PC-9 (cell line): ENCODE results near the gene TRIM34. TPM values are rescaled to one million over a fixed set of nuclear protein-coding genes. Genes with fewer than 3 reads are reported as not detected.

Experiments
- BruUV-seq: library from RNA; stranded (reverse); fragments of 400-500 nt; replicated peaks from 2 replicates; lab custom pipeline; 2021; lab: Mats Ljungman, UMichigan
- CTCF ChIA-PET: fragments of 300-600 bp; sonication (Branson Sonifier 250); formaldehyde crosslinking; loops from one replicate; lab custom pipeline; 2022; ENCODE audit warnings: antibody characterized with exemption; lab: Charles Lee
- POLR2A ChIA-PET: fragments of 300-600 bp; sonication (Branson Sonifier 250); formaldehyde crosslinking; loops from one replicate; lab custom pipeline; 2022; ENCODE audit warnings: antibody characterized with exemption; ENCODE audit not compliant: unreplicated experiment; lab: Charles Lee
- DNase-seq, 2 experiments: peaks; one replicate each; pipeline versions ENCODE4 v3.0.0 to v3.0.0-alpha.2; 2015 to 2022; ENCODE audit warnings: mixed read lengths in 1 of 2
- H2AFZ ChIP-seq: fragments of 200-600 bp; sonication (generic); 2 replicates; pipeline ENCODE4 v1.8.1; 2017; ENCODE audit warnings: antibody characterized with exemption
- H3F3A ChIP-seq: fragments of 200-600 bp; sonication (generic); 2 replicates; pipeline ENCODE4 v1.8.1; 2017; ENCODE audit warnings: antibody characterized with exemption, mild to moderate bottlenecking, low read depth; ENCODE audit not compliant: insufficient read depth
- H3K27ac ChIP-seq: fragments of 200-600 bp; sonication (generic); 2 replicates; pipeline ENCODE4 v1.6.1; 2016; ENCODE audit warnings: mixed run types
- H3K27me3 ChIP-seq: fragments of 200-600 bp; sonication (generic); 2 replicates; pipeline ENCODE4 v1.6.1; 2016; ENCODE audit warnings: low read depth, mixed run types; ENCODE audit not compliant: insufficient read depth
- H3K36me3 ChIP-seq: fragments of 200-600 bp; sonication (generic); 2 replicates; pipeline ENCODE4 v1.6.1; 2016; ENCODE audit warnings: low read depth, mixed run types
- H3K4me1 ChIP-seq: fragments of 200-600 bp; sonication (generic); replicated peaks from 2 replicates; pipeline ENCODE4 v1.6.1; 2016; ENCODE audit warnings: mixed run types; ENCODE audit not compliant: insufficient read depth
- H3K4me2 ChIP-seq: fragments of 200-600 bp; sonication (generic); 2 replicates; pipeline ENCODE4 v1.6.1; 2017; ENCODE audit warnings: mixed run types
- H3K4me3 ChIP-seq: fragments of 200-600 bp; sonication (generic); 2 replicates; pipeline ENCODE4 v1.6.1; 2016; ENCODE audit warnings: mixed run types
- H3K79me2 ChIP-seq: fragments of 200-600 bp; sonication (generic); 2 replicates; pipeline ENCODE4 v1.6.1; 2017; ENCODE audit warnings: low read depth, mixed run types
- H3K9me2 ChIP-seq: fragments of 200-600 bp; sonication (generic); 2 replicates; pipeline ENCODE4 v1.8.1; 2017; ENCODE audit warnings: mild to moderate bottlenecking; ENCODE audit not compliant: insufficient read depth
- H3K9me3 ChIP-seq: fragments of 200-600 bp; sonication (generic); 2 replicates; pipeline ENCODE4 v1.8.1; 2016; ENCODE audit warnings: low read depth; ENCODE audit not compliant: insufficient read depth
- H4K20me1 ChIP-seq: fragments of 200-600 bp; sonication (generic); 2 replicates; pipeline ENCODE4 v1.8.1; 2017; ENCODE audit not compliant: insufficient read depth
- CTCF ChIP-seq: fragments of 200-600 bp; sonication (generic); conservative IDR thresholded peaks from 2 replicates; pipeline ENCODE4 v1.6.1; 2017; ENCODE audit warnings: mixed run types, antibody characterized with exemption, mild to moderate bottlenecking, moderate library complexity
- EZH2 ChIP-seq: fragments of 200-600 bp; sonication (generic); IDR thresholded peaks from 2 replicates; pipeline ENCODE4 v1.8.0; 2017; ENCODE audit warnings: antibody characterized with exemption, low read depth
- intact Hi-C: fragments of 100-400 bp; cut with micrococcal nuclease; formaldehyde crosslinking; loops from one replicate; pipeline ENCODE4 v1.10.0; 2022; ENCODE audit not compliant: unreplicated experiment
- total RNA-seq: library from RNA; stranded (reverse); gene quantifications from 2 replicates; pipeline ENCODE4 v1.2.3, GENCODE V29; 2021

The TRIM34 gene
- total RNA-seq, 1 experiment from 2014 or later = 7.5 TPM

DNA sequence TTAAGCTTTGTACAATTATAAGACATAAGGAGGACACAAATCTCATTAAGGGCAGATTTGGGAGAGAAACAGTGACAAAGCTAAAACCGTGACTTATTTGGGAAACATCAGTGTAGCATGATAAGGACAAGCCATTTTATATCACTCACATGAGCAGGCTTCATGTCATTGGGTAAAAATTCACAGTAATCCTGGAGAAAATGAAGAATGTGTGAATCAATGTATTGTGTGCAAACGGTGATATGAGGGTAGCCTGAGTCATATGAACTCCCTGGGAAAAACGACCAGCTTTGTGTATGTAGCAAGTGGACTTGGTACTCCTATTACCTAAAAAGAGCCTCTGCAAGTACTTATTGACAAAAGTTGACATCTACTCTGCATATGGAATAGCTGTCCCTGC, 6.0 kb upstream of the TRIM34 start:
- POLR2A ChIA-PET = interaction anchor here (0.5 kb wide), 1 partner anchor 44 kb away, joined by 3 read pairs; no protein-coding TSS in a partner anchor
- Histone ChIP-seq H3K9me3 (no peaks in the 10 kb centered on the region), H3K27ac (peak overlapping the region; percentile 98), H3K9me2 (no peaks in the 10 kb centered on the region), H3K4me3 (peak overlapping the region; percentile 60; the same call in 1 of the 2 replicates), H4K20me1 (no peaks in the 10 kb centered on the region), H2AFZ (no peak overlapping the region), H3K4me1 (peaks cover 47% of the 10 kb centered on the region), H3F3A (peaks cover 31% of the 10 kb centered on the region), H3K27me3 (no peaks in the 10 kb centered on the region), H3K79me2 (no peaks in the 10 kb centered on the region), H3K4me2 (peak overlapping the region; percentile 72), H3K36me3 (no peaks in the 10 kb centered on the region)
- CTCF ChIA-PET = no interaction called here
- DNase-seq = peak in 1 of 2 experiments; percentile 69
- intact Hi-C loops = no loop called here
- no peak for TF ChIP-seq EZH2
- no TSS peak for BruUV-seq

- intact Hi-C loops = loop anchor here (1.0 kb wide), 2 partner anchors 25 to 63 kb away; partner anchors contain the start of gene TRIM6
- Histone ChIP-seq H3K27ac (peak overlapping the region; percentile 98), H3K4me1 (peaks cover 51% of the 10 kb centered on the region), H3K36me3 (no peaks in the 10 kb centered on the region), H3K27me3 (no peaks in the 10 kb centered on the region), H4K20me1 (no peaks in the 10 kb centered on the region), H3K4me2 (peak overlapping the region; percentile 72), H3K9me2 (no peaks in the 10 kb centered on the region), H3F3A (peaks cover 31% of the 10 kb centered on the region), H2AFZ (peak overlapping the region; percentile 49; the same call in 1 of the 2 replicates), H3K9me3 (no peaks in the 10 kb centered on the region), H3K79me2 (no peaks in the 10 kb centered on the region), H3K4me3 (peak overlapping the region; percentile 60; the same call in 1 of the 2 replicates)
- peak; percentile 42 to 91 for DNase-seq
- TF ChIP-seq EZH2 (no peak), CTCF (no peak)
- ChIA-PET POLR2A (interaction anchor here (0.6 to 1.0 kb wide), 4 partner anchors 14 to 64 kb away, joined by 3 to 7 read pairs (median 4); partner anchors contain the start of gene TRIM5), CTCF (no interaction called here)
- no TSS peak for BruUV-seq
Measured at GRCh38 chr11:5620651-5621521, 3.9 kb upstream of the TRIM34 start.

DNA sequence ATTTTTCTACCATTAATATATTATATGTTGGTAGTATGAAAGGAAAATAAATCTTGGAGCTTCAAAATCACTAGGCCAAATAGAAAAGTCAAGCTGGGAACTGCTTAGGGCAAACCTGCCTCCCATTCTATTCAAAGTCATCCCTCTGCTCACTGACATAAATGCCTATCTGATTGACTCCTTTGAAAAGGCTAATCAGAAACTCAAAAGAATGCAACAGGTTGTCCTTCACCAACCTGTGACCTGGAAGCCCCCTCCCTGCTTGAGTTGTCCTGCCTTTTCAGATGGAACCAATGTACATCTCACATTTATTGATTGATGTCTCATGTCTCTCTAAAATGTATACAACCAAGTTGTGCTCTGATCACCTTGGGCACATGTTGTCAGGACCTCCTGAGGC, 3.2 kb upstream of the TRIM34 start:
- H4K20me1 ChIP-seq = no peaks in the 10 kb centered on the region
- H3K27me3 ChIP-seq = no peaks in the 10 kb centered on the region
- no peaks in the 10 kb centered on the region for H3K79me2 ChIP-seq
- peaks cover 31% of the 10 kb centered on the region for H3F3A ChIP-seq
- peaks cover 57% of the 10 kb centered on the region for H3K4me1 ChIP-seq
- no peak overlapping the region for H2AFZ ChIP-seq
- H3K36me3 ChIP-seq = no peaks in the 10 kb centered on the region
- peak overlapping the region; percentile 60; the same call in 1 of the 2 replicates for H3K4me3 ChIP-seq
- POLR2A ChIA-PET = interaction anchor here (0.6 kb wide), 2 partner anchors 22 to 45 kb away, joined by 4 read pairs; no protein-coding TSS in a partner anchor
- no peaks in the 10 kb centered on the region for H3K9me3 ChIP-seq
- intact Hi-C loops = loop anchor here (1.0 kb wide), 2 partner anchors 25 to 63 kb away; partner anchors contain the start of gene TRIM6
- H3K27ac ChIP-seq = peak overlapping the region; percentile 98
- H3K4me2 ChIP-seq = peak overlapping the region; percentile 72
- H3K9me2 ChIP-seq = no peaks in the 10 kb centered on the region
- no TSS peak for BruUV-seq
- CTCF ChIA-PET = no interaction called here
- TF ChIP-seq EZH2 (no peak), CTCF (no peak)
- no peak for DNase-seq
